SK-N-SH (cell line): ENCODE results near the gene FRYL.

Source experiments
- EP300 ChIP-seq, 2 experiments: IDR thresholded peaks; 2 replicates each; pipeline versions ENCODE4 v1.4.0 to v1.6.1; 2012; ENCODE audit warnings: borderline replicate concordance in 1 of 2, low read depth in 1 of 2, low read length in 1 of 2
- JUND ChIP-seq: IDR thresholded peaks from 2 replicates; pipeline ENCODE4 v1.4.0; 2012
- POLR2AphosphoS5 ChIP-seq: IDR thresholded peaks from 2 replicates; pipeline ENCODE4 v1.6.1; 2012; ENCODE audit warnings: low read depth, low read length
- REST ChIP-seq: IDR thresholded peaks from 2 replicates; pipeline ENCODE4 v1.6.1; 2012; ENCODE audit warnings: mild to moderate bottlenecking, low read depth, low read length, moderate library complexity

- no peak for TF ChIP-seq POLR2AphosphoS5
- TF ChIP-seq REST, result no peak
- TF ChIP-seq JUND, result no peak
- TF ChIP-seq EP300 (IDR thresholded peaks at IDR 0.05; ENCODE audit: borderline replicate concordance in 1 of 2, low read depth in 1 of 2, low read length in 1 of 2), result no peak
Measured at GRCh38 chr4:48635310-48635709, 144.8 kb downstream of the FRYL start.
